PC-9 (cell line): ENCODE measurements around the gene UCMA.
"Not testable (repeated sequence)": the region's sequence is repeated elsewhere in the genome, so short reads cannot be mapped to it uniquely, and the experiment has no call there.

Source experiments
- CTCF ChIP-seq: fragments of 200-600 bp; sonication (generic); conservative IDR thresholded peaks from 2 replicates; pipeline ENCODE4 v1.6.1; 2017; ENCODE audit warnings: mixed run types, antibody characterized with exemption, mild to moderate bottlenecking, moderate library complexity
- EZH2 ChIP-seq: fragments of 200-600 bp; sonication (generic); IDR thresholded peaks from 2 replicates; pipeline ENCODE4 v1.8.0; 2017; ENCODE audit warnings: antibody characterized with exemption, low read depth

GRCh38 chr10:13276146-13276545 is 42.0 kb upstream of the UCMA start:
- not testable (repeated sequence) for TF ChIP-seq CTCF, EZH2
